H1 (cell line): ENCODE results near the gene CTNNA3. TPM values are rescaled to one million over a fixed set of nuclear protein-coding genes. Genes with fewer than 3 reads are reported as not detected.

Source experiments
- CTCF ChIA-PET: fragments of 300-600 bp; sonication (Branson Sonifier 250); formaldehyde crosslinking; loops from one replicate; lab custom pipeline; 2021; ENCODE audit not compliant: partially characterized antibody; lab: Charles Lee
- POLR2A ChIA-PET: fragments of 300-600 bp; sonication (Branson Sonifier 250); formaldehyde crosslinking; loops from one replicate; lab custom pipeline; 2021; ENCODE audit warnings: inconsistent platforms; ENCODE audit not compliant: partially characterized antibody; lab: Charles Lee
- DNase-seq, 2 experiments: peaks; one replicate each; pipeline versions ENCODE4 v3.0.0 to v3.0.0-alpha.2; 2010 to 2022; ENCODE audit warnings: low spot score in 2 of 2, low read depth in 1 of 2, mixed read lengths in 1 of 2
- FAIRE-seq: peaks from 2 replicates; lab custom pipeline; 2011; peaks lifted over from hg19 to GRCh38; lab: Jason Lieb, UNC
- H2AFZ ChIP-seq: 2 replicates; pipeline ENCODE4 v1.8.1; 2012; ENCODE audit warnings: low read length, inconsistent platforms
- H2AK5ac ChIP-seq: 2 replicates; pipeline ENCODE4 v1.6.1; 2013; ENCODE audit warnings: low read depth, low read length
- H2BK120ac ChIP-seq: replicated peaks from 2 replicates; pipeline ENCODE3; 2013; ENCODE audit warnings: low read depth, low read length, inconsistent platforms
- H2BK12ac ChIP-seq: 2 replicates; pipeline ENCODE4 v1.6.1; 2013; ENCODE audit warnings: low read depth, low read length
- H2BK15ac ChIP-seq: 2 replicates; pipeline ENCODE4 v1.6.1; 2013; ENCODE audit warnings: low read length
- H2BK20ac ChIP-seq: 2 replicates; pipeline ENCODE4 v1.6.1; 2013; ENCODE audit warnings: low read length
- H2BK5ac ChIP-seq: 2 replicates; pipeline ENCODE4 v1.6.1; 2013; ENCODE audit warnings: low read depth, low read length
- H3K14ac ChIP-seq: 2 replicates; pipeline ENCODE4 v1.6.1; 2013; ENCODE audit warnings: inconsistent platforms; ENCODE audit not compliant: insufficient read length
- H3K18ac ChIP-seq: 2 replicates; pipeline ENCODE4 v1.6.1; 2013; ENCODE audit warnings: low read length; ENCODE audit errors: extremely low read depth
- H3K23ac ChIP-seq: 2 replicates; pipeline ENCODE4 v1.6.1; 2013; ENCODE audit warnings: inconsistent platforms; ENCODE audit not compliant: insufficient read length
- H3K23me2 ChIP-seq: 2 replicates; pipeline ENCODE4 v1.6.1; 2013; ENCODE audit warnings: low read depth, low read length
- H3K27ac ChIP-seq: 2 replicates; pipeline ENCODE4 v1.6.1; 2011; ENCODE audit warnings: low read depth, low read length, inconsistent platforms
- H3K27me3 ChIP-seq, 4 experiments: replicated peaks in 1 of 4; 1 replicate in 1 of 4; 2 replicates in 3 of 4; pipeline versions ENCODE4 v1.6.1 to v1.8.1; 2011 to 2013; ENCODE audit warnings: low read length in 3 of 4, mild to moderate bottlenecking in 3 of 4, inconsistent platforms in 2 of 4, mixed read lengths in 2 of 4, moderate library complexity in 1 of 4; ENCODE audit not compliant: control insufficient read depth in 3 of 4, insufficient read depth in 3 of 4; ENCODE audit errors: extremely low read depth in 1 of 4
- H3K36me3 ChIP-seq, 4 experiments: 2 replicates each; pipeline versions ENCODE4 v1.6.1 to v1.8.1; 2011 to 2013; ENCODE audit warnings: mild to moderate bottlenecking in 4 of 4, low read length in 3 of 4, moderate library complexity in 2 of 4, control low read depth in 1 of 4, inconsistent platforms in 1 of 4; ENCODE audit not compliant: insufficient read depth in 4 of 4, control insufficient read depth in 2 of 4
- H3K4ac ChIP-seq: replicated peaks from 2 replicates; pipeline ENCODE3; 2013; ENCODE audit warnings: low read length, low read depth, mixed read lengths, inconsistent platforms; ENCODE audit not compliant: insufficient read length
- H3K4me1 ChIP-seq, 4 experiments: replicated peaks in 1 of 4; 1 replicate in 1 of 4; 2 replicates in 3 of 4; pipeline versions ENCODE4 v1.6.1 to v1.8.1; 2011 to 2013; ENCODE audit warnings: low read length in 3 of 4, inconsistent platforms in 2 of 4, mixed read lengths in 1 of 4; ENCODE audit not compliant: insufficient read depth in 4 of 4, control insufficient read depth in 3 of 4
- H3K4me2 ChIP-seq, 2 experiments: 2 replicates each; pipeline versions ENCODE4 v1.6.1 to v1.8.1; 2011 to 2013; ENCODE audit warnings: low read depth in 2 of 2, low read length in 2 of 2, control low read depth in 1 of 2, inconsistent platforms in 1 of 2, mild to moderate bottlenecking in 1 of 2; ENCODE audit not compliant: insufficient read depth in 1 of 2
- H3K4me3 ChIP-seq, 4 experiments: fragments of 200-600, 300-600 bp in 1 of 4; sonication (generic), shearing (Covaris generic), sonication (Bioruptor Twin) in 1 of 4; 2 replicates each; pipeline versions ENCODE4 v1.5.1 to v1.8.1; 2011 to 2016; ENCODE audit warnings: low read length in 4 of 4, low read depth in 3 of 4, control low read depth in 2 of 4, inconsistent platforms in 2 of 4, mild to moderate bottlenecking in 2 of 4, mixed read lengths in 1 of 4, moderate library complexity in 1 of 4; ENCODE audit not compliant: insufficient read depth in 2 of 4; ENCODE audit errors: extremely low read depth in 1 of 4
- H3K56ac ChIP-seq: replicated peaks from 2 replicates; pipeline ENCODE3; 2013; ENCODE audit warnings: low read depth, mild to moderate bottlenecking, mixed read lengths, low read length, inconsistent platforms; ENCODE audit not compliant: insufficient read length
- H3K79me1 ChIP-seq: 2 replicates; pipeline ENCODE4 v1.6.1; 2013; ENCODE audit warnings: low read depth, low read length, control low read depth
- H3K79me2 ChIP-seq, 2 experiments: 2 replicates each; pipeline versions ENCODE4 v1.6.1 to v1.8.1; 2012 to 2013; ENCODE audit warnings: low read length in 2 of 2, mild to moderate bottlenecking in 2 of 2, inconsistent platforms in 1 of 2; ENCODE audit not compliant: insufficient read depth in 2 of 2, control insufficient read depth in 1 of 2
- H3K9ac ChIP-seq, 4 experiments: replicated peaks in 1 of 4; 1 replicate in 1 of 4; 2 replicates in 3 of 4; pipeline versions ENCODE4 v1.6.1 to v1.8.1; 2011 to 2013; ENCODE audit warnings: low read depth in 3 of 4, low read length in 3 of 4, control low read depth in 2 of 4, mild to moderate bottlenecking in 2 of 4, moderate library complexity in 2 of 4, inconsistent platforms in 1 of 4; ENCODE audit errors: extremely low read depth in 1 of 4
- H3K9me3 ChIP-seq, 2 experiments: 2 replicates each; pipeline versions ENCODE4 v1.6.1 to v1.8.1; 2012 to 2013; ENCODE audit warnings: mild to moderate bottlenecking in 2 of 2, moderate library complexity in 2 of 2, control low read depth in 1 of 2, inconsistent platforms in 1 of 2, low read depth in 1 of 2, low read length in 1 of 2, mixed read lengths in 1 of 2; ENCODE audit not compliant: insufficient read depth in 2 of 2
- H4K20me1 ChIP-seq, 2 experiments: replicated peaks in 1 of 2; 2 replicates each; pipeline versions ENCODE3 to v1.8.1; 2011 to 2013; ENCODE audit warnings: inconsistent platforms in 2 of 2, low read length in 2 of 2, mild to moderate bottlenecking in 1 of 2; ENCODE audit not compliant: insufficient read depth in 2 of 2, control insufficient read depth in 1 of 2
- H4K5ac ChIP-seq: 2 replicates; pipeline ENCODE4 v1.6.1; 2013; ENCODE audit warnings: low read length, low read depth, mixed read lengths, inconsistent platforms; ENCODE audit not compliant: insufficient read length
- H4K8ac ChIP-seq: 2 replicates; pipeline ENCODE4 v1.8.0; 2013; ENCODE audit warnings: mild to moderate bottlenecking, moderate library complexity, low read length, inconsistent platforms; ENCODE audit not compliant: insufficient read depth; ENCODE audit errors: extremely low read depth
- H4K91ac ChIP-seq: replicated peaks from 2 replicates; pipeline ENCODE3; 2013; ENCODE audit warnings: low read length, mixed read lengths, inconsistent platforms; ENCODE audit not compliant: insufficient read length
- BCL11A ChIP-seq, 2 experiments: IDR thresholded peaks; one replicate each; pipeline ENCODE4 v1.6.1; 2011; ENCODE audit warnings: low read depth in 2 of 2, low read length in 2 of 2, mild to moderate bottlenecking in 2 of 2
- CHD2 ChIP-seq: IDR thresholded peaks from 2 replicates; pipeline ENCODE4 v1.6.1; 2012; ENCODE audit warnings: low read length, improper control_type of control experiment
- EP300 ChIP-seq, 2 experiments: IDR thresholded peaks; 1 replicate in 1 of 2; 2 replicates in 1 of 2; pipeline ENCODE4 v1.6.1; 2011 to 2012; ENCODE audit warnings: low read depth in 2 of 2, low read length in 2 of 2, mild to moderate bottlenecking in 2 of 2, borderline replicate concordance in 1 of 2, inconsistent platforms in 1 of 2, moderate library complexity in 1 of 2
- EZH2 ChIP-seq: fragments of 200-600 bp; sonication (generic); IDR thresholded peaks from 2 replicates; pipeline ENCODE4 v1.7.1; 2012; ENCODE audit warnings: low read depth, mild to moderate bottlenecking, moderate library complexity, low read length, inconsistent platforms; ENCODE audit not compliant: severe bottlenecking
- FOSL1 ChIP-seq: IDR thresholded peaks from 2 replicates; pipeline ENCODE4 v1.6.1; 2011; ENCODE audit warnings: mild to moderate bottlenecking, low read depth, low read length, moderate library complexity; ENCODE audit not compliant: insufficient read depth
- HDAC6 ChIP-seq: IDR thresholded peaks from one replicate; pipeline ENCODE4 v1.7.1; 2012; ENCODE audit warnings: low read depth, mild to moderate bottlenecking, inconsistent platforms, low read length, moderate library complexity
- NANOG ChIP-seq: IDR thresholded peaks from 2 replicates; pipeline ENCODE4 v1.6.1; 2011; ENCODE audit warnings: low read length, low read depth, mild to moderate bottlenecking, inconsistent platforms; ENCODE audit not compliant: insufficient read depth, poor library complexity, severe bottlenecking
- NRF1 ChIP-seq: IDR thresholded peaks from 2 replicates; pipeline ENCODE4 v1.6.1; 2011; ENCODE audit warnings: mild to moderate bottlenecking, low read depth, low read length, improper control_type of control experiment
- RNF2 ChIP-seq: fragments of 200-900, 300-1000 bp; sonication (generic); IDR thresholded peaks from 2 replicates; pipeline ENCODE4 v1.7.1; 2016; ENCODE audit warnings: borderline replicate concordance, low read depth, mild to moderate bottlenecking, antibody characterized with exemption, low read length; ENCODE audit not compliant: poor library complexity, severe bottlenecking; ENCODE audit errors: missing control alignments
- SIX5 ChIP-seq: IDR thresholded peaks from 2 replicates; pipeline ENCODE4 v1.6.1; 2011; ENCODE audit warnings: mild to moderate bottlenecking, low read depth, low read length
- SUZ12 ChIP-seq: fragments of 200-600 bp; sonication (generic); IDR thresholded peaks from 2 replicates; pipeline ENCODE4 v1.6.1; 2012; ENCODE audit warnings: mild to moderate bottlenecking, inconsistent platforms, low read length, moderate library complexity, mixed read lengths
- TAF7 ChIP-seq: optimal IDR thresholded peaks from 2 replicates; pipeline ENCODE3; 2011; ENCODE audit warnings: low read depth, mild to moderate bottlenecking, inconsistent platforms, low read length, moderate library complexity, borderline replicate concordance
- TCF12 ChIP-seq: IDR thresholded peaks from 2 replicates; pipeline ENCODE4 v1.6.1; 2011; ENCODE audit warnings: low read depth, mild to moderate bottlenecking, low read length
- TEAD4 ChIP-seq: IDR thresholded peaks from 2 replicates; pipeline ENCODE4 v1.6.1; 2012; ENCODE audit warnings: low read depth, low read length, inconsistent platforms, mixed read lengths
- WGBS, 2 experiments: shearing (Covaris generic) in 1 of 2; methylation state at CpG; one replicate each; pipeline versions ENCODE4 v1.1.6 to v1.1.7; 2013 to 2015; ENCODE audit warnings: low lambda C conversion rate in 2 of 2, mixed read lengths in 2 of 2, inconsistent platforms in 1 of 2, low coverage in 1 of 2, missing lambda C conversion rate in 1 of 2; ENCODE audit not compliant: insufficient replicate concordance in 2 of 2, insufficient coverage in 1 of 2, insufficient read length in 1 of 2; ENCODE audit errors: extremely low coverage in 1 of 2, missing lambda C conversion rate in 1 of 2; 5-methylcytosine and 5-hydroxymethylcytosine counted together
- polyA plus RNA-seq, 7 experiments: library from polyadenylated mRNA; depleted of rRNA in 3 of 7; stranded (reverse) in 5 of 7; unstranded in 2 of 7; fragments of >200 nt in 5 of 7; fragments of 200-250 nt in 2 of 7; gene quantifications; 1 replicate in 5 of 7; 2 replicates in 1 of 7; 4 replicates in 1 of 7; pipeline versions ENCODE4 v1.2.1 to v1.2.3, GENCODE V29; 2011 to 2013; ENCODE audit warnings: missing spikeins in 2 of 7, mixed read lengths in 2 of 7
- total RNA-seq: library from RNA; stranded (reverse); fragmentation: NEBNext Ultra II Directional; extraction: Animal tissue kit (Norgen Biotek cat#: 25700); gene quantifications from 2 replicates; pipeline ENCODE4 v1.2.1, GENCODE V29; 2021

Gene CTNNA3
- total and polyA plus RNA-seq, 2 of the 8 experiments (the other 6 are each of a cell fraction or from before 2014, with no cell fraction given) = 1.3 to 1.5 TPM

DNA sequence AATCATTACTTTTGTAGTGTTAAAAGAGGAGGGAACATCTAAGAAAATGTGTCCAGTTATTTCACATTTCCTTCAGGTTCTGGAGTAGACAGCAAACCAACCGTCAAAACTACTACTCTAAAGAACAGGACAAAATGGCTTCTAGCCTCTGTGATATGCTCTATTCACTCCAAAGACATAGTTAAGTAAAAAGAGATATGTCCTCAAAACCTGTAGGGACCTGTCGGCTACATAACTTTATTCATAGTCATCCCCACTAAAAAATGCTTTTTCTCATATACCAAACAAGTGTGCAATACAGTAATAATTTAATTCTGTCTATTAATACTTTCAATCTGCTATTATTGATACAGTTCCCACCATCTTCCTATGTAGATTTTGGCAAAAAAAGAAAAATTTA, 1412.9 kb downstream of the CTNNA3 start:
- Histone ChIP-seq H4K20me1 (no peaks in the 10 kb centered on the region), H3K27me3 (no peaks in the 10 kb centered on the region), H2BK12ac (no peak overlapping the region), H3K23ac (no peak overlapping the region), H3K36me3 (no peaks in the 10 kb centered on the region), H3K14ac (no peak overlapping the region), H3K27ac (no peak overlapping the region), H3K79me2 (no peaks in the 10 kb centered on the region), H2BK120ac (no peak overlapping the region), H3K9ac (no peak overlapping the region), H2AFZ (no peak overlapping the region), H4K8ac (no peak overlapping the region), H4K91ac (no peak overlapping the region), H2AK5ac (no peak overlapping the region), H3K4ac (no peak overlapping the region), H3K18ac (no peak overlapping the region), H3K23me2 (no peaks in the 10 kb centered on the region), H3K4me3 (no peak overlapping the region), H3K79me1 (no peaks in the 10 kb centered on the region), H4K5ac (no peak overlapping the region), H3K9me3 (no peaks in the 10 kb centered on the region), H2BK20ac (no peak overlapping the region), H2BK5ac (no peak overlapping the region), H3K4me1 (peaks cover 0 to 5% (median 2%) of the 10 kb centered on the region in 4 experiments; a peak in 2 of 7 replicates), H3K4me2 (no peak overlapping the region), H3K56ac (no peak overlapping the region), H2BK15ac (no peak overlapping the region)
- no peak for FAIRE-seq
- ChIA-PET CTCF (interaction anchor here (1.4 kb wide), 1 partner anchor 11 kb away, joined by 3 read pairs; no protein-coding TSS in a partner anchor), POLR2A (no interaction called here)
- 100% methylated on average over 2 of the region's 2 CpGs; no CpG with 5 or more reads in 1 of the 2 experiments for WGBS, 2 experiments
- no peak for DNase-seq
- TF ChIP-seq RNF2 = no peak
- no peak for TF ChIP-seq BCL11A (IDR thresholded peaks at IDR 0.05; ENCODE audit: low read depth in 2 of 2, low read length in 2 of 2)
- TF ChIP-seq TEAD4 = no peak
- no peak for TF ChIP-seq HDAC6
- TF ChIP-seq TAF7 = no peak
- TF ChIP-seq EZH2 = no peak
- no peak for TF ChIP-seq SUZ12
- TF ChIP-seq NANOG = no peak
- TF ChIP-seq EP300 (IDR thresholded peaks at IDR 0.05; ENCODE audit: borderline replicate concordance in 1 of 2, low read depth in 2 of 2, low read length in 2 of 2) = no peak
- no peak for TF ChIP-seq FOSL1
- TF ChIP-seq CHD2 = no peak
- no peak for TF ChIP-seq TCF12
- no peak for TF ChIP-seq NRF1
- TF ChIP-seq SIX5 = no peak
